HT-29 (cell line): ENCODE measurements around the gene ABCB6. TPM values are rescaled to one million over a fixed set of nuclear protein-coding genes. Genes with fewer than 3 reads are reported as not detected.
"Not testable (repeated sequence)": the region's sequence is repeated elsewhere in the genome, so short reads cannot be mapped to it uniquely, and the experiment has no call there.

ENCODE experiments used
- DNase-seq: peaks from one replicate; pipeline ENCODE4 v3.0.0-alpha.2; 2015; ENCODE audit warnings: low spot score
- total RNA-seq: library from RNA; depleted of rRNA; stranded (reverse); fragments of >200 nt; shearing (Covaris generic); gene quantifications from 2 replicates; pipeline ENCODE4 v1.2.3, GENCODE V29; 2014

ABCB6 gene
- total RNA-seq, 1 experiment from 2014 or later, result 33.6 TPM

GRCh38 chr2:219214141-219214540 is 4.6 kb downstream of the ABCB6 start:
- no peak for DNase-seq

- no peak for DNase-seq
These were observed 5.2 kb downstream of the ABCB6 start for GRCh38 chr2:219213486-219214071.

- DNase-seq, result no peak
These were observed 5.7 kb downstream of the ABCB6 start for GRCh38 chr2:219213026-219213415.

GRCh38 chr2:219210886-219211362 is 7.8 kb downstream of the ABCB6 start:
- DNase-seq, result no peak

GRCh38 chr2:219210196-219210885 is 8.4 kb downstream of the ABCB6 start:
- DNase-seq, result no peak

- DNase-seq, result no peak
These were observed 9.2 kb downstream of the ABCB6 start for GRCh38 chr2:219209236-219210195.

GRCh38 chr2:219207884-219208740 is 10.6 kb downstream of the ABCB6 start:
- peak; percentile 46 for DNase-seq

GRCh38 chr2:219207134-219207883 is 11.4 kb downstream of the ABCB6 start:
- DNase-seq, result no peak

- peak; percentile 92 for DNase-seq
These were observed 12.2 kb downstream of the ABCB6 start, which contains the start of gene ZFAND2B for GRCh38 chr2:219206328-219207133. Gene ZFAND2B, plus strand, starts transcription at chr2:219206782. Its CDS starts 206 bp downstream, at chr2:219206988.

GRCh38 chr2:219205981-219206327 is 12.8 kb downstream of the ABCB6 start:
- no peak for DNase-seq

GRCh38 chr2:219205165-219205538 is 13.6 kb downstream of the ABCB6 start:
- no peak for DNase-seq

- no peak for DNase-seq
These were observed 14.2 kb downstream of the ABCB6 start for GRCh38 chr2:219204425-219205164.

GRCh38 chr2:219201331-219201730 is 17.4 kb downstream of the ABCB6 start:
- not testable (repeated sequence) for DNase-seq

- DNase-seq, result not testable (repeated sequence)
These were observed 18.0 kb downstream of the ABCB6 start for GRCh38 chr2:219200502-219201326.

- DNase-seq, result no peak
These were observed 19.1 kb downstream of the ABCB6 start for GRCh38 chr2:219199470-219200211.

GRCh38 chr2:219198974-219199373 is 19.8 kb downstream of the ABCB6 start:
- DNase-seq, result no peak

GRCh38 chr2:219197388-219197787 is 21.4 kb downstream of the ABCB6 start:
- no peak for DNase-seq
